ENCODE measurements around the gene FAR1.
"Not testable (repeated sequence)": the region's sequence is repeated elsewhere in the genome, so short reads cannot be mapped to it uniquely, and the experiment has no call there.

Gene FAR1

GRCh38 chr11:13728076-13728475 is 59.6 kb downstream of the FAR1 start:
- Histone ChIP-seq H3K4me1 (no peaks in the 10 kb centered on the region), H3K9me3 (no peaks in the 10 kb centered on the region), H3K4me3 (ENCODE audit: low read depth, low read length) (no peak overlapping the region), H3K36me3 (no peaks in the 10 kb centered on the region), H3K27me3 (no peaks in the 10 kb centered on the region)
- TF ChIP-seq CTCF (IDR thresholded peaks at IDR 0.05; ENCODE audit: low read depth, low read length), result no peak
- no peak for DNase-seq

GRCh38 chr11:13734530-13734929 is 66.1 kb downstream of the FAR1 start:
- TF ChIP-seq CTCF (IDR thresholded peaks at IDR 0.05; ENCODE audit: low read depth, low read length), result no peak

GRCh38 chr11:13745165-13745564 is 76.7 kb downstream of the FAR1 start:
- Histone ChIP-seq H3K9me3 (no peaks in the 10 kb centered on the region), H3K4me1 (no peaks in the 10 kb centered on the region), H3K4me3 (ENCODE audit: low read depth, low read length) (no peak overlapping the region), H3K27me3 (no peaks in the 10 kb centered on the region), H3K36me3 (no peaks in the 10 kb centered on the region)
- TF ChIP-seq CTCF (IDR thresholded peaks at IDR 0.05; ENCODE audit: low read depth, low read length), result no peak
- DNase-seq, result no peak

More at GRCh38 chr11:13734530-13734929, 66.1 kb downstream of the FAR1 start:
- Histone ChIP-seq H3K4me3 (ENCODE audit: low read depth, low read length) (no peak overlapping the region), H3K4me1 (no peaks in the 10 kb centered on the region), H3K36me3 (no peaks in the 10 kb centered on the region), H3K9me3 (no peaks in the 10 kb centered on the region), H3K27me3 (no peaks in the 10 kb centered on the region)
- DNase-seq, result no peak

GRCh38 chr11:13753316-13753715 is 84.8 kb downstream of the FAR1 start:
- H3K36me3 ChIP-seq; H3K27me3 ChIP-seq; H3K9me3 ChIP-seq; H3K4me3 ChIP-seq (ENCODE audit: low read depth, low read length); DNase-seq; H3K4me1 ChIP-seq: not testable (repeated sequence)

GRCh38 chr11:13759050-13759449 is 90.6 kb downstream of the FAR1 start:
- no peak for TF ChIP-seq CTCF (IDR thresholded peaks at IDR 0.05; ENCODE audit: low read depth, low read length)
- Histone ChIP-seq H3K27me3 (no peaks in the 10 kb centered on the region), H3K9me3 (no peaks in the 10 kb centered on the region), H3K4me3 (ENCODE audit: low read depth, low read length) (no peak overlapping the region), H3K4me1 (no peaks in the 10 kb centered on the region), H3K36me3 (no peaks in the 10 kb centered on the region)
- no peak for DNase-seq

- H3K4me3 ChIP-seq (ENCODE audit: low read depth, low read length), result no peak overlapping the region
- H3K36me3 ChIP-seq, result no peaks in the 10 kb centered on the region
- H3K4me1 ChIP-seq, result no peaks in the 10 kb centered on the region
- no peak for DNase-seq
- no peak for TF ChIP-seq CTCF (IDR thresholded peaks at IDR 0.05; ENCODE audit: low read depth, low read length)
- no peaks in the 10 kb centered on the region for H3K9me3 ChIP-seq
- H3K27me3 ChIP-seq, result no peaks in the 10 kb centered on the region
Observed at GRCh38 chr11:13760115-13760514, 91.6 kb downstream of the FAR1 start.

- Histone ChIP-seq H3K27me3 (no peaks in the 10 kb centered on the region), H3K4me1 (no peaks in the 10 kb centered on the region), H3K9me3 (no peaks in the 10 kb centered on the region), H3K36me3 (no peaks in the 10 kb centered on the region), H3K4me3 (ENCODE audit: low read depth, low read length) (no peak overlapping the region)
- no peak for DNase-seq
- TF ChIP-seq CTCF (IDR thresholded peaks at IDR 0.05; ENCODE audit: low read depth, low read length), result no peak
Observed at GRCh38 chr11:13761250-13761649, 92.8 kb downstream of the FAR1 start.

Data from BE2C (cell line).